ENCODE data around the gene SYCP2. TPM values are rescaled to one million over a fixed set of nuclear protein-coding genes. Genes with fewer than 3 reads are reported as not detected.

Gene SYCP2
- total RNA-seq, 4 donors from 2014 or later: 1.8 to 5.0 (median 4.4) TPM

DNA sequence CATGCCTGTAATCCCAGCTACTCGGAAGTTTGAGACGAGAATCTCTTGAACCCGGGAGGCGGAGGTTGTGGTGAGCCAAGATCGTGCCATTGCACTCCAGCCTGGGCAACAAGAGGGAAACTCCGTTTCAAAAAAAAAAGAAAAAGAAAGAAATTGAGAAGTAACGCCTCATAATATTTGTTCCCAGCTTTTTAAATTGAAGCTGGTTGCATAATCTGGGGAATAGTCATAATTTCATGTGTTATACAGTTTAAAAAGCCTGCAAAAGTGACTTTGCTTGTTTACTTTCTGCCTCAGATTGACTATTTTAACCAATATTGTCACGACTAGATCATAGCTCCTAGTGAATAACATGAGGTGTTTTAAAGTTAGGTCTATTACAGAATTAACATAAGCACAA is 13.9 kb upstream of the SYCP2 start:
- Histone ChIP-seq H3K4me3 (no peak overlapping the region), H3K27ac (no peak overlapping the region), H3K9me3 (no peaks in the 10 kb centered on the region), H3K27me3 (no peaks in the 10 kb centered on the region), H3K4me1 (peaks cover 21% of the 10 kb centered on the region), H3K36me3 (peaks cover 17% of the 10 kb centered on the region)
- TF ChIP-seq EP300 (IDR thresholded peaks at IDR 0.05) (no peak), POLR2A (IDR thresholded peaks at IDR 0.05) (no peak)
- TF ChIP-seq, protein P1, sequence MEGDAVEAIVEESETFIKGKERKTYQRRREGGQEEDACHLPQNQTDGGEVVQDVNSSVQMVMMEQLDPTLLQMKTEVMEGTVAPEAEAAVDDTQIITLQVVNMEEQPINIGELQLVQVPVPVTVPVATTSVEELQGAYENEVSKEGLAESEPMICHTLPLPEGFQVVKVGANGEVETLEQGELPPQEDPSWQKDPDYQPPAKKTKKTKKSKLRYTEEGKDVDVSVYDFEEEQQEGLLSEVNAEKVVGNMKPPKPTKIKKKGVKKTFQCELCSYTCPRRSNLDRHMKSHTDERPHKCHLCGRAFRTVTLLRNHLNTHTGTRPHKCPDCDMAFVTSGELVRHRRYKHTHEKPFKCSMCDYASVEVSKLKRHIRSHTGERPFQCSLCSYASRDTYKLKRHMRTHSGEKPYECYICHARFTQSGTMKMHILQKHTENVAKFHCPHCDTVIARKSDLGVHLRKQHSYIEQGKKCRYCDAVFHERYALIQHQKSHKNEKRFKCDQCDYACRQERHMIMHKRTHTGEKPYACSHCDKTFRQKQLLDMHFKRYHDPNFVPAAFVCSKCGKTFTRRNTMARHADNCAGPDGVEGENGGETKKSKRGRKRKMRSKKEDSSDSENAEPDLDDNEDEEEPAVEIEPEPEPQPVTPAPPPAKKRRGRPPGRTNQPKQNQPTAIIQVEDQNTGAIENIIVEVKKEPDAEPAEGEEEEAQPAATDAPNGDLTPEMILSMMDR (IDR thresholded peaks at IDR 0.05): no peak
- WGBS: 71% methylated on average over 8 of the region's 8 CpGs
- no peak for DNase-seq (ENCODE audit: low spot score in 2 of 2)

DNA sequence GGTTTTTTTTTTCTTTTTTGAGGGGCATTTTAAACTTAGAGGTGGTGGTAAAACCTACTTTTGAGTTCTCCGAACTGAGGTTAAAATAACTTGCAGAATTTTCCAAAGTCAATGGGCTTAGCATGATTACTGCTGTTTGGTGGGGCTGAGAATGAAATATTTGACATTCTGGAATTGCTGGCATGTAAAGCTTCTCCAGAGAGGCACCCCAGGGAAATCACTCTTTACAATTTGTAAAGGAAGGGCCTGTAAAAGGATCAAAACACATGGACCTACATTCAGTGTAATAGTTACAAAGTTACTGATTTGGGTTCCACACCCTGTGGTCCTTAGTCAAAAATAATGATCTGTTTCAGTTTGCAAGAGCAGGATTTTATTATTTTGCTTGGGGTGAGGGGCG is 12.3 kb upstream of the SYCP2 start:
- 82% methylated on average over 2 of the region's 2 CpGs for WGBS
- TF ChIP-seq, protein P1 (IDR thresholded peaks at IDR 0.05): no peak
- TF ChIP-seq POLR2AphosphoS5 (IDR thresholded peaks at IDR 0.05) (no peak), POLR2A (IDR thresholded peaks at IDR 0.05) (no peak), EP300 (IDR thresholded peaks at IDR 0.05) (no peak)
- no peak for DNase-seq (ENCODE audit: low spot score in 2 of 2)

DNA sequence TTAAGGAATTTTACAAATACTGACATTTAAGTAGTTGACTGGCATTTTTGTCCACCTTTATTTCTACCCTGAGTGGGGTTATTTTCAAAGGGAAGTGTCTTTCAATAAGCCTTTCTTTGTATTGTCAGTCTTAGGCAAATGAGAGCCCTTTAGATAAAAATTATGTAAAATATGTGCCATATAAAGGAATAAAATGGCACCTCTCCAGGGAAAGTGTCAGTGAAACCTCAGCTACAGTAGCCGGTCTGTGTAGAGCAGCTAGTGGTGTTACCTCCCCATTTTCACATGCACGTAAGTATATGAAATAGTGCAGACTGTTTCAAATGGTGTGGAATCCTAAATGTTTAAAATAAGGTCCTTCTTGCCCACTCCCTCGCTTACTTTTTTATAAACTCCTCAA is 11.7 kb upstream of the SYCP2 start:
- peaks cover 38% of the 10 kb centered on the region for H3K4me1 ChIP-seq
- TF ChIP-seq POLR2AphosphoS5 (IDR thresholded peaks at IDR 0.05): no peak
- TF ChIP-seq, protein P1 (IDR thresholded peaks at IDR 0.05): no peak
- TF ChIP-seq EP300 (IDR thresholded peaks at IDR 0.05): no peak
- TF ChIP-seq POLR2A (IDR thresholded peaks at IDR 0.05): no peak
- DNase-seq (ENCODE audit: low spot score in 2 of 2): no peak

More for the DNA sequence above, 12.3 kb upstream of the SYCP2 start:
- Histone ChIP-seq H3K36me3 (peaks cover 17% of the 10 kb centered on the region), H3K27ac (no peak overlapping the region), H3K4me1 (peaks cover 37% of the 10 kb centered on the region), H3K27me3 (no peaks in the 10 kb centered on the region), H3K4me3 (no peak overlapping the region), H3K9me3 (no peaks in the 10 kb centered on the region)

DNA sequence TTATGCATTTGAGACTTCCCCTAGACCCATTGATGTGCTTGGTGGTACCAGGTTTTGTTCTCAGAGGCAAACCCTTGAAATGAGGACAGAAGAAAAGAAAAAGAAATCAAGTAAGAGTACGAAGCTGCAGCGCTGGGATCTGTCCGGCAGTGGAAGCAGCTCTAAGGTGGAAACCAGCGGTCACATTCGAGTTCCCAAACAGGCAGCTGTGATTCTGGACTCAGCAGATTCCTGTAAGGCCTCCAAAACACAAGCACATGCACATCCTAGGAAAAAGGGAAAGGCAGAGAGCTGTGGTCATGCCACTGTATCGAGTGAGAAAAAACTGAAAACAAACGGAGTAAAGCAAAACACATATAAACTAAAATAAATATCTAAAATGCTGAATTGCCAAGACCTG is 11.3 kb upstream of the SYCP2 start:
- TF ChIP-seq, protein P1 (IDR thresholded peaks at IDR 0.05): no peak
- TF ChIP-seq POLR2A (IDR thresholded peaks at IDR 0.05) (no peak), EP300 (IDR thresholded peaks at IDR 0.05) (no peak), POLR2AphosphoS5 (IDR thresholded peaks at IDR 0.05) (no peak)
- H3K4me1 ChIP-seq: peaks cover 38% of the 10 kb centered on the region
- H3K27me3 ChIP-seq: no peaks in the 10 kb centered on the region
- DNase-seq (ENCODE audit: low spot score in 2 of 2): no peak
- no peaks in the 10 kb centered on the region for H3K9me3 ChIP-seq
- WGBS: 77% methylated on average over 7 of the region's 7 CpGs
- H3K27ac ChIP-seq: no peak overlapping the region
- H3K4me3 ChIP-seq: no peak overlapping the region
- peaks cover 17% of the 10 kb centered on the region for H3K36me3 ChIP-seq

More for the DNA sequence above, 11.7 kb upstream of the SYCP2 start:
- Histone ChIP-seq H3K4me3 (no peak overlapping the region), H3K27me3 (no peaks in the 10 kb centered on the region), H3K27ac (no peak overlapping the region), H3K36me3 (peaks cover 17% of the 10 kb centered on the region), H3K9me3 (no peaks in the 10 kb centered on the region)
- 55% methylated on average over 3 of the region's 3 CpGs for WGBS

DNA sequence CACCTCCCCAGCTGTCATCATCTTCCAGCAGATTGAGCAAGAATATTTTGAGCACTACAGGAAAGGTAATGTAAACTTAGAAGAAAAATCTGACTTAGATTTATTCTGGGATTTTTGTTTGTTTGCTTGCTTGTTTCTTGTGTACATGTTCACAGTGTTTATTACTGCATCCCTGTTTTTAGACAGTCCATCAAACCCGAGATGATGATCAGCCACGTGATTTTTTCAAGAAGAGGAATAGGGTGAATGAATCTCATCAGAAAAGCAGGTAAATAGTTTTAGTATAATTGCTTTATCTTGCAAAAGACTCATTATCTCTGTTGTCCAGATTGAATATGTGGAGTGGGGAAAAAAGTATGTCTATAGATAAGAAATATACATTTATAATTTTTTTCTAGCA is 8.8 kb upstream of the SYCP2 start:
- 72% methylated on average over 2 of the region's 2 CpGs for WGBS
- Histone ChIP-seq H3K36me3 (peaks cover 17% of the 10 kb centered on the region), H3K27me3 (no peaks in the 10 kb centered on the region), H3K4me1 (peaks cover 51% of the 10 kb centered on the region), H3K4me3 (peak overlapping the region; percentile 82), H3K27ac (peak overlapping the region; percentile 50), H3K9me3 (no peaks in the 10 kb centered on the region)
- no peak for DNase-seq (ENCODE audit: low spot score in 2 of 2)
- no peak for TF ChIP-seq EP300 (IDR thresholded peaks at IDR 0.05)
- TF ChIP-seq, protein P1 (IDR thresholded peaks at IDR 0.05): no peak
- TF ChIP-seq POLR2AphosphoS5 (IDR thresholded peaks at IDR 0.05): no peak
- TF ChIP-seq POLR2A (IDR thresholded peaks at IDR 0.05): no peak
